ENCODE measurements around the gene IFRD2. TPM values are rescaled to one million over a fixed set of nuclear protein-coding genes. Genes with fewer than 3 reads are reported as not detected.

Gene IFRD2
- total and polyA plus RNA-seq, 9 of the 15 experiments (the other 6 are each of a cell fraction or from before 2014, with no cell fraction given): 30.5 to 115 (median 52.8) TPM

GRCh38 chr3:50292159-50293078 lies at the start of gene IFRD2 (continued):
- no peak for TF ChIP-seq ZNF512 (tag; IDR thresholded peaks at IDR 0.05)
- TF ChIP-seq STAT5B (CRISPR knock-in tag; IDR thresholded peaks at IDR 0.05): no peak
- no peak; the same call in 1 of the 2 replicates for TF ChIP-seq ZNF354B (CRISPR knock-in tag; IDR thresholded peaks at IDR 0.05)
- no peak for TF ChIP-seq PML (IDR thresholded peaks at IDR 0.05; ENCODE audit: low read length)
- no peak for TF ChIP-seq CTCFL (IDR thresholded peaks at IDR 0.05; ENCODE audit: borderline replicate concordance, insufficient read depth, low read depth, low read length, poor library complexity, severe bottlenecking)
- TF ChIP-seq ELF2 (CRISPR knock-in tag; IDR thresholded peaks at IDR 0.05): no peak
- no peak for TF ChIP-seq ZNF140 (CRISPR knock-in tag; IDR thresholded peaks at IDR 0.05)
- peak; percentile 64; the same call in 1 of the 2 replicates for TF ChIP-seq CUX1 (CRISPR knock-in tag; IDR thresholded peaks at IDR 0.05)
- no peak for TF ChIP-seq CGGBP1 (CRISPR knock-in tag; IDR thresholded peaks at IDR 0.05)
- TF ChIP-seq IRF2 (CRISPR knock-in tag; IDR thresholded peaks at IDR 0.05): no peak
- no peak for TF ChIP-seq TBL1XR1 (IDR thresholded peaks at IDR 0.05; ENCODE audit: low read length in 2 of 2)
- peak; percentile 87 for TF ChIP-seq KLF1 (tag; IDR thresholded peaks at IDR 0.05)
- TF ChIP-seq POU5F1 (IDR thresholded peaks at IDR 0.05; ENCODE audit: borderline replicate concordance, low read depth, low read length, partially characterized antibody): peak; percentile 74
- TF ChIP-seq ZNF212 (CRISPR knock-in tag; IDR thresholded peaks at IDR 0.05): no peak
- TF ChIP-seq ZBTB8A (IDR thresholded peaks at IDR 0.05; ENCODE audit: partially characterized antibody): no peak
